NCI-H146 treated with DMSO at 0.1 percent for 48 hours (cell line): ENCODE measurements around the gene FBXW5.

ENCODE experiments used
- DNase-seq: peaks from one replicate; lab custom pipeline; 2025; ENCODE audit not compliant: unreplicated experiment; lab: John Stamatoyannopoulos, UW

FBXW5 gene

GRCh38 chr9:136944519-136945332 lies at the start of gene FBXW5, which contains the start of gene C8G:
TSS of gene FBXW5 (minus strand) at chr9:136944738. CDS start at chr9:136944083, 655 bp downstream.
TSS of gene C8G (plus strand) at chr9:136945243. CDS start at chr9:136945321, 78 bp downstream.
- peak; percentile 72 for DNase-seq

DNA sequence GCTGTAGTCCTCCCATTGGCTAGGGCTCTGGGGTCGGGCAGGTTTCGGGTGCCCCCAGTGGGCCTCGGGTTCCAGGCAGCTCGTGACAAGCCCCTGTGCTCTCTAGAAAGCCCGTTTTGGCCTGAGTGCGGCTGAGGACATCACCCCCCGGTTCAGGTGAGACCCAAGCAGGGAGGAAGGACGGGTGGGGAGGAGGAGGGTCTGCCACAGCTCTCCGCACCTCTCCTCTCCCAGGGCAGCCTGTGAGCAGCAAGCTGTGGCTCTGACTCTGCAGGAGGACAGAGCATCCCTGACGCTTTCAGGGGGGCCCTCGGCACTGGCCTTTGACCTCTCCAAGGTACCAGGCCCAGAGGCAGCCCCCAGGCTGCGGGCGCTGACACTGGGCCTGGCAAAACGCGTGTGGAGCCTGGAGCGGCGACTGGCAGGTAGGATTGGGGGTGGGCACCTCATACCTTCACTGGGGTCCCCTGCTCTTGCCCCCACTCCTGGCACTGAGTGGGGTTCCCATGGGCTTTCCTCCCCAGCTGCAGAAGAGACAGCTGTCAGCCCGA lies 48.4 kb upstream of the FBXW5 start:
- no peak for DNase-seq

GRCh38 chr9:136991993-136992818 lies 47.7 kb upstream of the FBXW5 start, which contains the start of gene PAXX:
TSS of gene PAXX (plus strand) at chr9:136992422. CDS start at chr9:136992444, 22 bp downstream.
- no peak for DNase-seq

DNA sequence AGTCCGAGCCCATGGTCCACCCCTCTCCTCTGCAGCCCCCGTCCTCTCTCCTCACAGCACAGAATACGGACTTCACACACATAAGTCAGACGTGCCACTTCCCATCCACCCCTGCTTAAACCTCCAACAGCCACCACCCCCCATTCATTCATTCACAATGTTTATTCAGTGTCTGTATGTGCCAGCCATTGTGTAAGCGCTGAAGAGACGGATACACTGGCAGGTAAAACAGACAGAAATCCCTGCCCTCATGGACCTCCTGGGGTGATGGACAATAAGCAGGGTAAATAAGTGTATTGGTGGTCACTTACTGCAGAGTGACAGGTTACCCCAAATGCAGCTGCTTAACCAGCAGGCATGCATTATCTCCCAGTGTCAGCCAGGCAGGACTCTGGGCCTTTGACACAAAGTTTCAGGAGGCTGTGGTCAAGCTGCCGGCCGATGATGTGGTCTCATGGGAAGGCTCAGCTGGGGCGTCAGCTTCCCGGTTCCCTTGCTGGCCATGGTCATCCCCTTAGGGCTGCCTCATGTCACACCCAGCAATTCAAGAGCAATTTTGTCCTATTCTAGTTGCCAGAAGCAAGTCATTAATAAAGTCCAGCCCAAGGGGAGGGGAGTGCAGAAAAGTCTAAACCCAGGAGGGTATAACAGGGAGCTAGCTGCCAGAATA lies 45.8 kb upstream of the FBXW5 start:
- DNase-seq: peak; percentile 69

- no peak for DNase-seq
Observed at GRCh38 chr9:136988872-136989271, 44.3 kb upstream of the FBXW5 start.

DNA sequence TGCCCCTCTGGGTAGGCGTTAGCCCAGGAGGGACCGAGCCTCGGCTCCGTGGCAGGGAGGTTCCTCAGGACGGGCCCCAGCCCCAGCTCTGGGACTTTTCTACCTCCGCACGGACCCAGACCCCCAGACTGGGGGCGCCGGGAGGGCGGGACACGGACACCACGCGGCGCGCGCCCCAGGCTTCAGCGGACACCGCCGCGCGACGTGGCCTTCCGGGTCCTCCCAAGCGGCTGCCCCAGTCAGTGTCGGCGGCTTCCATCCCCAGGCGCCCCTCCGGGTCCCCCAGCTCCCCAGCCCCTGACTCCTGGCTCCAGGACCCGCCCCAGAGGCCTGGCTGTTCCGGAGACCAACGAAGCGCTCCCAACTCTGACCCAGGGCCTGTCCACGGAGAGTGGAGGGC lies 41.3 kb upstream of the FBXW5 start:
- DNase-seq: no peak

DNA sequence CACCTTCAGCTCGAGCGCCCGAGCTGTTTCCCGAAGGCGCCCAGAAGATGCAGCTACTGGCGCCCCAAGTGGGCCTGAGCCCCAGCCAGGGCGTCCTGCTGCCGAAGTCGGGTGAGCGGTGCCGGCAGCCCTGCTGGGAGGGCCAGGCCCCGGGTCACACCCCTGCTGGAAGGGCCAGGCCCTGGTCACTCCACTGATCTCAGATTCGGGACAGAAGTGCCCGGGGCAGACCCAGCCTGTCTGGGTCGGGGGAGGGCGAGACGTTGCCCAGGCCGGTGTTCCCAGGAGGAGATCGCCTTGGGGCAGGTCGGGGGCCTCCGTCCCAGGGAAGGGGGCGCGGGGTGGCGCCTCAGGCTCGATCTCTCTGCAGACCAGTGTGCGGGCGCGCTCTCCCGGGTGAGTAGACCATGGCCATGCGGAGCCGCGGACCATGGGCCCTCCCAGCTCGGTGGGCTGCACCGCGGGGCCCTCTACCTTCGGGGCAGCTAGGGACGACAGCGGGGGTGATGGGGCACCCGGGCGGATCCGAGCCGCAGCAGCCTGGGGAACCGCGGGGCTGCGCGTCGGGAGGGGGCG lies 40.6 kb upstream of the FBXW5 start:
- no peak for DNase-seq

GRCh38 chr9:136984464-136985026 lies 40.0 kb upstream of the FBXW5 start:
- DNase-seq: no peak

DNA sequence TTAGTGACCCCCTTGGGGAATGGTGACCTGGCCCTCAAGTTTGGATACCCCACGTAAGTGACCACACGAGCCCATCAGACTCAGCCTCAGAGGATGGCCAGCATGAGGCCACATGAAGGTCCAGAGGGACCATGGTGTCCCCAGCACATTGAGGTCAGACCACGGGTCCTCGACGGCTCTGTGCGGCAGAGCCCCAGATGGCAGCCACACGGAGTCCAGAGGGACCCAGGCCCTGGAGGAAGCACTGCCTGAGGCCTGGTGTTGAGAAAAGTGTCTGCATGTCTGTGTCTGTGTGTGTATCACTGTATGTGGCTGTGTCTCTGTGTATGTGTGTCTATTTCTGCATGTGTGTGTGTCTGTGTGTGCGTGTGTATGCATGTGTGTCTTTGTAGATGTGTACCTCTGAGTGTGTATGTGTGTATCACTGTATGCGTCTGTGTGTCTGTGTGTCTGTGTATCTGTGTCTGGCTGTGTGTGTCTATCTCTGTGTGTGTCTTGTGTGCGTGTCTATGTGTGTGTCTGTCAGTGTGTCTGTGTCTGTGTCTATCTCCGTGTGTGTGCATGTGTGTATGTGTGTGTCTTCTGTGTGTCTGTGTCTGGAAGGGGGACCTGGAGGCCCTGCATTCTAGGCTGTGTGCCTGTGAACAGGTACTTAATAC lies 39.2 kb upstream of the FBXW5 start:
- no peak for DNase-seq

- DNase-seq: no peak
Observed at GRCh38 chr9:136983167-136983566, 38.6 kb upstream of the FBXW5 start.

- no peak for DNase-seq
Observed at GRCh38 chr9:136982232-136983051, 37.9 kb upstream of the FBXW5 start, which contains the start of gene LCNL1. TSS of gene LCNL1 (plus strand) at chr9:136982993. CDS start at chr9:136983587, 594 bp downstream.

DNA sequence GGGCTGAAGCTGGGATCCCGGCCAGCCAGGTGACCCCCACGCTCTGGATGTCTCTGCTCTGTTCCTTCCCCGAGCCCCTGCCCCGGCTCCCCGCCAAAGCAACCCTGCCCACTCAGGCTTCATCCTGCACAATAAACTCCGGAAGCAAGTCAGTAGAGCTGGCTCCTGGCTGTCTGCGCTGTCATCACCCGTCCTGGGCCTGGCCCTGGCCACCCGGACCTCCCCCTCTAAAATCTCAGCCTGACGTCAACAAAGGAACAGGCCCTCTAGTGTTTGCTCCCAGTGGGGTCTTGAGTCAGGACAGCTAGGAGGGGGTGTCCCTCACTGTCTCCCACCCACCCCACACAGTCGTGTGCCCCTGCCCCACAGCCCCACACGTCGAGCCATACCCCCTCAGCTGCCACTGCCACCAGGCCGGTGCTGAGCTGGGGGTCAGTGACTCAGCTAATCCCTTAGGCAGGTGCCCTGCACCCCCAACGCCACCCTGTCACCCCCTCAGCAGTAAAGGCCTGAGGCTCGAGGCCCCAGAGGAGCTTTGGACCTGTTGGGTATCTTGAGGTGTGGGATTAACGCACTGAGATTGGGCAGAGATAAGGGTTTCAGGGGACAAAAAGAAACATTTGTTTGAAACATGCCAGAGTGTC lies 37.2 kb upstream of the FBXW5 start:
- no peak for DNase-seq

GRCh38 chr9:136980669-136981478 lies 36.3 kb upstream of the FBXW5 start:
- DNase-seq: no peak

- no peak for DNase-seq
Observed at GRCh38 chr9:136979769-136980587, 35.4 kb upstream of the FBXW5 start.

- DNase-seq: no peak
Observed at GRCh38 chr9:136978865-136979544, 34.5 kb upstream of the FBXW5 start.
